Astrocyte of the cerebellum (primary cell): ENCODE measurements around the gene HIRIP3.

Source experiments
- DNase-seq: peaks from one replicate; pipeline ENCODE4 v3.0.0-alpha.2; 2011; ENCODE audit warnings: low read depth
- H3K4me3 ChIP-seq: 2 replicates; pipeline ENCODE4 v1.5.1; 2011; ENCODE audit warnings: mild to moderate bottlenecking, low read depth, low read length, moderate library complexity
- in situ Hi-C: cut with HindIII; loops from 2 replicates; pipeline ENCODE4 v1.10.0; 2017; ENCODE audit warnings: low sequenced_read_pairs
- TF ChIP-seq, protein P1 (sequence below): IDR thresholded peaks from 2 replicates; pipeline ENCODE4 v1.5.1; 2012; ENCODE audit warnings: low read length, low read depth, moderate library complexity, mild to moderate bottlenecking; ENCODE audit errors: missing control alignments

HIRIP3 gene

DNA sequence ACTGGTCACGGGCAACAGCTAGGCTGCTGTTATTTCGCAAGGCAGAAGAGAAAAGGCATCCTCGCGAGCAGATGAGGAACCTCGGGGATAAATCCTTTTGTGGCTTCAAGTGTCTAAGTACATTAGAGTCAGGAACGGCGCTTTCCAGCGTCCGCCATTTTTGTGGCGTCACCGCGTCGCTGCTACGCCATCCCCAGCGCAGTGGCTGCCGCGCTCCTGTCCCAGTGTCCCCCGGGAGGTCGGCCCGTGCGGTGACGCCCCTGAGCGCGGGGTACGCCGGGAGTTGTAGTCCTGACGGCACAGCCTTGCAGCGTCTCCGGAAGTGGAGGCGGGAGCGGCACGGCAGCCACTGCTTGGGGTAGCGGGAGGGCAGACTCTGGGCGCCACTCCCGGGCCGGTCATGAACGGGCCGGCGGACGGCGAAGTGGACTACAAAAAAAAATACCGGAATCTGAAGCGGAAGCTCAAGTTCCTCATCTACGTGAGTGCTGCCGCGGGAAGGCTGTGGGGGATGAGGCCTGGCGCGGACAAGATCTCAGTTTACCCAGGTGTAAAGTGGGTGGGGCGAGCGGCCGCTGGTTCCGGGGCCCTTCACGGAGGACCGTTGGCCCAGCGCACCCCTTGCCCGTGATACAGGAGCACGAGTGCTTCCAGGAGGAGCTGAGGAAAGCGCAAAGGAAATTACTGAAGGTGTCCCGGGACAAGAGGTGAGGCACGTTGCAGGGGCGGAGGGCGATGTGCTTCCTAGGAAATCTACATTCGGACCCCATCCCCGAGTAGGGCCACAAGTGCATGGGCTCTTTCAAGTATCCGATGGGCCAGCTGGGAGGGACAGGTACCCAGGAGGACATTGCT lies 721 bp upstream of the HIRIP3 start, which contains the start of gene INO80E:
Gene INO80E (plus strand): TSS at position 331 of the 855 bp plus-strand sequence. CDS start 70 bp downstream, at position 401.
- DNase-seq, result peak; percentile 79
- H3K4me3 ChIP-seq, result peak within 1 kb of the TSS; percentile 93
- TF ChIP-seq, protein P1, sequence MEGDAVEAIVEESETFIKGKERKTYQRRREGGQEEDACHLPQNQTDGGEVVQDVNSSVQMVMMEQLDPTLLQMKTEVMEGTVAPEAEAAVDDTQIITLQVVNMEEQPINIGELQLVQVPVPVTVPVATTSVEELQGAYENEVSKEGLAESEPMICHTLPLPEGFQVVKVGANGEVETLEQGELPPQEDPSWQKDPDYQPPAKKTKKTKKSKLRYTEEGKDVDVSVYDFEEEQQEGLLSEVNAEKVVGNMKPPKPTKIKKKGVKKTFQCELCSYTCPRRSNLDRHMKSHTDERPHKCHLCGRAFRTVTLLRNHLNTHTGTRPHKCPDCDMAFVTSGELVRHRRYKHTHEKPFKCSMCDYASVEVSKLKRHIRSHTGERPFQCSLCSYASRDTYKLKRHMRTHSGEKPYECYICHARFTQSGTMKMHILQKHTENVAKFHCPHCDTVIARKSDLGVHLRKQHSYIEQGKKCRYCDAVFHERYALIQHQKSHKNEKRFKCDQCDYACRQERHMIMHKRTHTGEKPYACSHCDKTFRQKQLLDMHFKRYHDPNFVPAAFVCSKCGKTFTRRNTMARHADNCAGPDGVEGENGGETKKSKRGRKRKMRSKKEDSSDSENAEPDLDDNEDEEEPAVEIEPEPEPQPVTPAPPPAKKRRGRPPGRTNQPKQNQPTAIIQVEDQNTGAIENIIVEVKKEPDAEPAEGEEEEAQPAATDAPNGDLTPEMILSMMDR, result no peak
- in situ Hi-C loops, result no loop called here

GRCh38 chr16:29994600-29995323 lies 655 bp downstream of the HIRIP3 start:
- TF ChIP-seq, protein P1, result no peak
- no peak for DNase-seq
- in situ Hi-C loops, result no loop called here
- peak overlapping the region; percentile 93 for H3K4me3 ChIP-seq

DNA sequence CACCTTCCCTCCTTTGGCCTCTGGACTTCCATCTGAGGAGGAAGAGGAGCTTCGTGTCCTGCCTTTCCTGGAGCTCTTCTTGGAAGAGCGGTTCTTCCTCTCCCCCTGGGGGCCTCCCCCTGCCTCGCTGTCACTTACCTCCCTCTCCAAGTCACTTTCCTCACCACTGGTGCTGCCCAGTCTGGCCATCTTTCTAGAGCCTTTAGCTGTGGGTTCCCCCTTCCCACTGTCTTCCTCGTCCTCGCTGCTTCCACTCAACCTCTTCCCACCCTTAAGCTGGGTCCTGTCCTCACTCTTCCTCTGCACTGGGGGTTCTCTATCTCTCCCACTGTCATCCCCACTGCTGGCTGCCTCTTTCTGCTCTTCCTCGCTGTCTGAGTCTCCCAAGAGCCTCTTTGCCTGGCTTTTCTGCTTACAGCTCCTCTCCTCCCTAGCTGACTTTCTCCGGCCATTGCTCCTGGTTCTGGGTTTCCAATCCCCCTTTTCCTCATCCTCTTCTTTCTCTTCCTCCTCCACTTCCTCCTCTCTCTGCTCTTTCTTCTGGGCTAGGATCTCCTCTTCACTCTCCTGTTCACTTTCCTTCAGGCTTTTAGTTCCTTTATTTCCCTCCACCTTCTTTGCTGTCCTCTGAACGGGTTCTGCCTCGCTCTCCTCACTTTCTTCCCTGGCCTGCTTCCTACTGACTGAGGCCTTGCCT lies 1.4 kb downstream of the HIRIP3 start:
- in situ Hi-C loops, result no loop called here
- DNase-seq, result no peak
- TF ChIP-seq, protein P1, result no peak
- no peak overlapping the region for H3K4me3 ChIP-seq

GRCh38 chr16:29993191-29993902 lies 2.1 kb downstream of the HIRIP3 start:
- no peak for DNase-seq
- TF ChIP-seq, protein P1, result no peak
- H3K4me3 ChIP-seq, result no peak overlapping the region

GRCh38 chr16:29992344-29992967 lies 3.0 kb downstream of the HIRIP3 start:
- DNase-seq, result peak; percentile 49
- TF ChIP-seq, protein P1, result no peak
- H3K4me3 ChIP-seq, result no peak overlapping the region
- in situ Hi-C loops, result no loop called here

More at GRCh38 chr16:29993191-29993902, 2.1 kb downstream of the HIRIP3 start:
- in situ Hi-C loops, result no loop called here

GRCh38 chr16:29991571-29991904 lies 3.9 kb downstream of the HIRIP3 start:
- TF ChIP-seq, protein P1, result no peak
- no peak for DNase-seq
- no peak overlapping the region for H3K4me3 ChIP-seq
- in situ Hi-C loops, result no loop called here
